Mesendoderm (in vitro differentiated cells): Measurements from ENCODE around the gene TRAIP.
A peak's percentile ranks its signal among the peaks of the same experiment; 100 is the strongest.
"Not testable (repeated sequence)": the region's sequence is repeated elsewhere in the genome, so short reads cannot be mapped to it uniquely, and the experiment has no call there.

Source experiments
- DNase-seq: peaks from one replicate; pipeline ENCODE4 v3.0.0; 2013
- H2AK5ac ChIP-seq: 2 replicates; pipeline ENCODE4 v1.6.1; 2013; ENCODE audit warnings: low read length, inconsistent platforms
- H2BK120ac ChIP-seq: 2 replicates; pipeline ENCODE4 v1.6.1; 2013; ENCODE audit warnings: low read depth, mild to moderate bottlenecking, low read length, moderate library complexity, mixed read lengths
- H2BK15ac ChIP-seq: replicated peaks from 2 replicates; pipeline ENCODE4 v1.6.1; 2013; ENCODE audit warnings: low read depth, mild to moderate bottlenecking, moderate library complexity
- H2BK5ac ChIP-seq: 2 replicates; pipeline ENCODE4 v1.6.1; 2013; ENCODE audit warnings: low read length, inconsistent platforms
- H3K18ac ChIP-seq: 2 replicates; pipeline ENCODE4 v1.6.1; 2013; ENCODE audit warnings: mild to moderate bottlenecking, low read length, mixed read lengths
- H3K23ac ChIP-seq: one replicate; pipeline ENCODE4 v1.6.1; 2013; ENCODE audit warnings: low read length
- H3K27ac ChIP-seq: 2 replicates; pipeline ENCODE4 v1.5.1; 2013; ENCODE audit warnings: low read depth, mild to moderate bottlenecking, inconsistent platforms, low read length, moderate library complexity
- H3K27me3 ChIP-seq: 2 replicates; pipeline ENCODE4 v1.6.1; 2013; ENCODE audit warnings: low read length, control low read depth, mild to moderate bottlenecking, inconsistent platforms; ENCODE audit not compliant: insufficient read depth, poor library complexity
- H3K36me3 ChIP-seq: 2 replicates; pipeline ENCODE4 v1.6.1; 2013; ENCODE audit warnings: low read length, inconsistent platforms; ENCODE audit not compliant: control insufficient read depth, insufficient read depth
- H3K4ac ChIP-seq: one replicate; pipeline ENCODE4 v1.6.1; 2013; ENCODE audit warnings: low read depth, mild to moderate bottlenecking, low read length, moderate library complexity
- H3K4me1 ChIP-seq: 2 replicates; pipeline ENCODE4 v1.6.1; 2013; ENCODE audit warnings: low read depth, low read length, inconsistent platforms; ENCODE audit not compliant: control insufficient read depth
- H3K4me2 ChIP-seq: 2 replicates; pipeline ENCODE4 v1.6.1; 2013; ENCODE audit warnings: low read length
- H3K4me3 ChIP-seq: 2 replicates; pipeline ENCODE4 v1.5.1; 2013; ENCODE audit warnings: mild to moderate bottlenecking, low read length
- H3K56ac ChIP-seq: one replicate; pipeline ENCODE4 v1.6.1; 2013; ENCODE audit warnings: low read length
- H3K79me1 ChIP-seq: 2 replicates; pipeline ENCODE4 v1.6.1; 2013; ENCODE audit warnings: low read length, inconsistent platforms
- H3K79me2 ChIP-seq: 2 replicates; pipeline ENCODE4 v1.6.1; 2013; ENCODE audit warnings: mild to moderate bottlenecking, low read length; ENCODE audit not compliant: control insufficient read depth, insufficient read depth
- H3K9ac ChIP-seq: 2 replicates; pipeline ENCODE4 v1.6.1; 2013; ENCODE audit warnings: low read length, inconsistent platforms
- H4K5ac ChIP-seq: one replicate; pipeline ENCODE4 v1.6.1; 2013; ENCODE audit warnings: low read length
- H4K8ac ChIP-seq: one replicate; pipeline ENCODE4 v1.6.1; 2013; ENCODE audit warnings: low read depth, mild to moderate bottlenecking, control low read depth, low read length, moderate library complexity
- WGBS: extraction: QIAGEN DNeasy Blood & Tissue Kit; methylation state at CpG from one replicate; pipeline ENCODE4 v1.1.7; 2013; ENCODE audit warnings: low lambda C conversion rate, missing lambda C conversion rate; ENCODE audit not compliant: insufficient coverage; ENCODE audit errors: extremely low coverage; 5-methylcytosine and 5-hydroxymethylcytosine counted together

The TRAIP gene

GRCh38 chr3:49839193-49839809, 17.1 kb downstream of the TRAIP start:
- no peak overlapping the region for H3K4me3 ChIP-seq
- H2BK15ac ChIP-seq = no peak overlapping the region
- no peak overlapping the region for H2AK5ac ChIP-seq
- no peaks in the 10 kb centered on the region for H3K27me3 ChIP-seq
- no peak overlapping the region for H3K27ac ChIP-seq
- no peak overlapping the region for H2BK120ac ChIP-seq
- H3K36me3 ChIP-seq = peaks cover 5% of the 10 kb centered on the region
- DNase-seq = peak; percentile 69
- H4K8ac ChIP-seq = no peak overlapping the region
- H3K79me2 ChIP-seq = no peaks in the 10 kb centered on the region
- no peak overlapping the region for H3K23ac ChIP-seq
- no peak overlapping the region for H3K4ac ChIP-seq
- H4K5ac ChIP-seq = no peak overlapping the region
- H3K79me1 ChIP-seq = no peaks in the 10 kb centered on the region
- no CpG with 5 or more reads among the region's 6 CpGs for WGBS
- no peak overlapping the region for H3K56ac ChIP-seq
- H3K18ac ChIP-seq = no peak overlapping the region
- H3K4me2 ChIP-seq = no peak overlapping the region
- no peak overlapping the region for H3K9ac ChIP-seq
- no peaks in the 10 kb centered on the region for H3K4me1 ChIP-seq
- no peak overlapping the region for H2BK5ac ChIP-seq

GRCh38 chr3:49831341-49831740, 25.0 kb downstream of the TRAIP start:
- H2BK120ac ChIP-seq = no peak overlapping the region
- no peaks in the 10 kb centered on the region for H3K79me1 ChIP-seq
- H3K27me3 ChIP-seq = no peaks in the 10 kb centered on the region
- H3K23ac ChIP-seq = no peak overlapping the region
- no peaks in the 10 kb centered on the region for H3K4me1 ChIP-seq
- no peak overlapping the region for H4K5ac ChIP-seq
- no peak overlapping the region for H3K18ac ChIP-seq
- no peak overlapping the region for H3K4me2 ChIP-seq
- H3K27ac ChIP-seq = no peak overlapping the region
- H3K4ac ChIP-seq = no peak overlapping the region
- no peak overlapping the region for H3K4me3 ChIP-seq
- WGBS = no CpG with 5 or more reads among the region's 3 CpGs
- H4K8ac ChIP-seq = no peak overlapping the region
- H3K9ac ChIP-seq = no peak overlapping the region
- no peak overlapping the region for H2BK5ac ChIP-seq
- H3K56ac ChIP-seq = no peak overlapping the region
- H2AK5ac ChIP-seq = no peak overlapping the region
- H3K79me2 ChIP-seq = no peaks in the 10 kb centered on the region
- no peak overlapping the region for H2BK15ac ChIP-seq
- no peak for DNase-seq
- peaks cover 8% of the 10 kb centered on the region for H3K36me3 ChIP-seq

DNA sequence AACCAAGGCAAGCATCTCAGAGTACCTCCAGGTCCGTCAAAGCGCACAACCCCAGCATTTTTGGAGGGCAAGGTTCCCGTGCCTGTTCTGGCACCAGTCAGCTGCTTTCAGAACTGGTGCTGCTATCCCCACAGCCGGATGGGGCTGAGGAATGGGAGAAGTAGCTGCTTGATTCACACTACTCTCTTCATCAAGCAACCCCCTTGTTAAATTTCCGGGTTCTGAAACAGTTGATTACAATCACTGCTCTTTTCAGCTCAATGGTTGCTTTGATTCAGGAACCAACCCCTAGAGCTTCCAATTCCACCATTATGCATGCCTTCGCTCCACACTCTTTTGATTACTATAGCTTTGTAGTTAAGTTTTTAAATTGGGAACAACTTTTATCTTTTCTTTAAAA, 30.3 kb downstream of the TRAIP start:
- no peak overlapping the region for H4K8ac ChIP-seq
- DNase-seq = no peak
- WGBS = no CpG with 5 or more reads among the region's 6 CpGs

GRCh38 chr3:49823131-49823530, 33.2 kb downstream of the TRAIP start:
- not testable (repeated sequence) for H4K5ac ChIP-seq, H3K18ac ChIP-seq, H3K36me3 ChIP-seq, H3K9ac ChIP-seq, H2BK120ac ChIP-seq, H3K79me2 ChIP-seq, H3K79me1 ChIP-seq, H3K27ac ChIP-seq, H3K23ac ChIP-seq, H4K8ac ChIP-seq, H2AK5ac ChIP-seq, H3K4ac ChIP-seq, H3K4me3 ChIP-seq, H2BK15ac ChIP-seq, H3K4me2 ChIP-seq, H3K27me3 ChIP-seq, H3K56ac ChIP-seq, DNase-seq, H2BK5ac ChIP-seq, H3K4me1 ChIP-seq
- WGBS = no CpG with 5 or more reads among the region's 3 CpGs

More for the DNA sequence above, 30.3 kb downstream of the TRAIP start:
- Histone ChIP-seq H3K4me3 (no peak overlapping the region), H4K5ac (no peak overlapping the region), H3K79me1 (no peaks in the 10 kb centered on the region), H3K27me3 (no peaks in the 10 kb centered on the region), H3K36me3 (peaks cover 1% of the 10 kb centered on the region), H3K27ac (no peak overlapping the region), H2BK5ac (no peak overlapping the region), H3K9ac (no peak overlapping the region), H3K4ac (no peak overlapping the region), H3K4me2 (no peak overlapping the region), H3K56ac (no peak overlapping the region), H3K23ac (no peak overlapping the region), H2BK120ac (no peak overlapping the region), H2BK15ac (no peak overlapping the region), H2AK5ac (no peak overlapping the region), H3K79me2 (no peaks in the 10 kb centered on the region), H3K18ac (no peak overlapping the region), H3K4me1 (no peaks in the 10 kb centered on the region)

DNA sequence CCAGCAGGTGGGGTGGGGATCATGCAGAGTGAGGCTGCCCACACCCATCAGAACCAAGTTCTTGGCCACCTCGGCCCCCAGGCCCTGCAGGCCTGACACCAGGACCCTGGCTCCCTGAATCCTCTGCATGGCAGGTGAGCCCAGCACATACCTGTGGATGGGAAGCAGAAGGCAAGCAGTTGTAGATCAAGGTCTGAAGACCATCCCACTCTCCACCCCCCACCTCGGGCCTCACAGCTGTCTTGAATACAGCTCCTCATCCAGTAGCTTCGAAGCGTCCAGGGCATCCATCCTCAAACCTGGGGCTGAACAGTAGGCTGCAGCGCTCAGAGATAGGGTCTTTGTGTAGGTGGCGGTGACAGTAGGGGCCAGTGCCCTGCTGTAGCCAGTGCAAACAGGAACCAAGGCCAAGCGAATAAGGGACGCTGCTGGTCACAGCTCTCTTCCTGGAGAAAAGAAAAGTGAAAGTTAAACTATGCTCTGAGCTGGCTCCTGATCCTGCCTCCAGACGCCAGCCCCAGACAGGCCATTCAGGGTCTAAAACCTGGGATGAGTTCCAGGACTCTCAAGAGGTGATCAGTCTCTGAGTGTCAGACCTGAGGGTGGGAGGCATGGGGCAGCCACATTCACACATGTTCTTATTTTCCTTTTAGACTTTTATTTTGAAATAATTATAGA, 42.7 kb downstream of the TRAIP start, which contains the start of gene UBA7:
TSS of gene UBA7 (minus strand) at position 457 of the 678 bp plus-strand sequence. CDS start at position 291, 166 bp downstream.
- no peak within 1 kb of the TSS for H3K18ac ChIP-seq
- no peak within 1 kb of the TSS for H3K9ac ChIP-seq
- H3K79me2 ChIP-seq = no peaks in the 10 kb centered on the region
- no peak within 1 kb of the TSS for H2AK5ac ChIP-seq
- H4K5ac ChIP-seq = no peak within 1 kb of the TSS
- DNase-seq = no peak
- no peak within 1 kb of the TSS for H3K4me3 ChIP-seq
- H2BK120ac ChIP-seq = no peak within 1 kb of the TSS
- whole genome bisulfite sequencing = no CpG with 5 or more reads among the region's 9 CpGs
- H3K79me1 ChIP-seq = no peaks in the 10 kb centered on the region
- no peaks in the 10 kb centered on the region for H3K4me1 ChIP-seq
- no peak within 1 kb of the TSS for H3K23ac ChIP-seq
- no peaks in the 10 kb centered on the region for H3K36me3 ChIP-seq
- no peak within 1 kb of the TSS for H2BK5ac ChIP-seq
- no peak within 1 kb of the TSS for H3K4me2 ChIP-seq
- H3K27ac ChIP-seq = no peak within 1 kb of the TSS
- H3K56ac ChIP-seq = no peak within 1 kb of the TSS
- no peak within 1 kb of the TSS for H3K4ac ChIP-seq
- H2BK15ac ChIP-seq = no peak within 1 kb of the TSS
- no peaks in the 10 kb centered on the region for H3K27me3 ChIP-seq
- no peak within 1 kb of the TSS for H4K8ac ChIP-seq
